DMS153 treated with DMSO at 0.1 percent for 48 hours (cell line): ENCODE data around the gene OR6C2.
"Not testable (repeated sequence)": the region's sequence is repeated elsewhere in the genome, so short reads cannot be mapped to it uniquely, and the experiment has no call there.

Source experiments
- DNase-seq: peaks from one replicate; lab custom pipeline; 2025; ENCODE audit not compliant: unreplicated experiment; lab: John Stamatoyannopoulos, UW

OR6C2 gene

DNA sequence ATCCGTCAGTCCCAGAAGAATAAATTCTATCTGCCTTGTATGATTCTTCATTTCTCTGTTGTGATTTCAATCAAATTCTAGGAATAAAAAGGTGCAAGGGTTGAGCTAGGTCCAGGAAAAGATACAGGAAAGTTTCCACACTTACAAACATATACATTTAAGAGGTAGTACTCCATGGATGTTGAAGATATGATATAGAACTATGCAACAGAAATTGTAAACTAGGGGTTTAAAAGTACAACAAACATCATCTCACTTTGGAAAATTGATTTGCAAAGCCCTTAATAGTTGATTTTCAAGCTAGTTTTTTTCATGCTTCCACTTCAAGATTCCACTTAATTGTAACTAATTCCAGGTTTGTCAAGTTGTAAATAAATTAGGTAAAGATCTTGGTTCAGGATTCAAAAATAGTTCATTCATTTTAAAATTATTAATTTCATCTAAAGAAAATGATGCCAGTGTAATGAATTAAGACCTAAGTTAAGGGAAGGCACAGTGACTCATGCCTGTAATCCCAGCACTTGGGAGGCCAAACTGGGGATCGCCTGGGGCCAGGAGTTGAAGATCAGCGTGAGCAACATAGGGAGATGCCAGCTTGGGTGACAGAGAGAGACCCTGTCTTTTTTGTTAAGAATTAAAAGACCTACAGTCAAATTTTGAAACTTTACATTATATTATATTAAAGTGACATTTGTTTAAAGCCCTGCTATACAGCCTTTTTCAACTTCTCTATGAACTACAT, 26.4 kb downstream of the OR6C2 start, which contains the start of gene OR6C70:
OR6C70 (minus strand) TSS at position 51 of the 742 bp plus-strand sequence; CDS start at position 51, 0 bp downstream.
- DNase-seq: no peak

DNA sequence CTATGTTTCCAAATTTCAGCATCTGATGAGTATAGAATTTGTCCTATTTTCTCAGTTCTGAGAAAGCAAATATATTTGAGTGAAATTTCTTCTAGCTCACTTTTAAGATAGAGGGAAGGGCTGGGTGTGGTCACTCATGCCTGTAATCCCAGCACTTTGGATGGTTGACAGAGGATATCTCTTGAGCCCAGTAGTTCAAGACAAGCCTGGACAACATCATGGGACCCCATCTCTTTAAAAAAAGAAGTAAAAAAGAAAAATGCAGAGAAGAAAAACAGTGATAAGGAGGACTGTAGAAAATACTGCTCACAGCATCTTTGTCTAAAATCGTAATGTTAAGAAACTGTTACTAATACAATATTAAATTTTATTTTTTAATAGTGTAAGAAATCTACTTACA, 28.4 kb downstream of the OR6C2 start:
- no peak for DNase-seq

DNA sequence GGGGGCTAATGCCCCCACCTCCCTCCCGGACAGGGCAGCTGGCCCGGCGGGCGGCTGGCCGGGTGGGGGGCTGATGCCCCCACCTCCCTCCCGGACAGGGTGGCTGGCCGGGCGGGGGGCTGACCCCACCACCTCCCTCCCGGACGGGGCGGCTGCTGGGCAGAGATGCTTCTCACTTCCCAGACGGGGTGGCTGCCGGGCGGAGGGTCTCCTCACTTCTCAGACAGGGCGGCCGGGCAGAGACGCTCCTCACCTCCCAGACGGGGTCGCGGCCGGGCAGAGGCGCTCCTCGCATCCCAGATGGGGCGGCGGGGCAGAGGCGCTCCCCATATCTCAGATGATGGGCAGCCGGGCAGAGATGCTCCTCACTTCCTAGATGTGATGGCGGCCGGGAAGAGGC, 35.3 kb downstream of the OR6C2 start:
- not testable (repeated sequence) for DNase-seq

DNA sequence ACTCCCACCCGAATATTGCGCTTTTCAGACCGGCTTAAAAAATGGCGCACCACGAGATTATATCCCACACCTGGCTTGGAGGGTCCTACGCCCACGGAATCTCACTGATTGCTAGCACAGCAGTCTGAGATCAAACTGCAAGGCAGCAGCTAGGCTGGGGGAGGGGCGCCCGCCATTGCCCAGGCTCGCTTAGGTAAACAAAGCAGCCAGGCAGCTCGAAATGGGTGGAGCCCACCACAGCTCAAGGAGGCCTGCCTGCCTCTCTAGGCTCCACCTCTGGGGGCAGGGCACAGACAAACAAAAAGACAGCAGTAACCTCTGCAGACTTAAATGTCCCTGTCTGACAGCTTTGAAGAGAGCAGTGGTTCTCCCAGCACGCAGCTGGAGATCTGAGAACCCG, 40.4 kb downstream of the OR6C2 start:
- not testable (repeated sequence) for DNase-seq

- DNase-seq: no peak
These were observed 48.2 kb downstream of the OR6C2 start, which contains the start of gene OR6C68 for GRCh38 chr12:55492078-55492477. Gene OR6C68 (plus strand): TSS chr12:55492378. CDS start chr12:55492378, 0 bp downstream.

GRCh38 chr12:55495490-55495889, 51.6 kb downstream of the OR6C2 start:
- DNase-seq: no peak

DNA sequence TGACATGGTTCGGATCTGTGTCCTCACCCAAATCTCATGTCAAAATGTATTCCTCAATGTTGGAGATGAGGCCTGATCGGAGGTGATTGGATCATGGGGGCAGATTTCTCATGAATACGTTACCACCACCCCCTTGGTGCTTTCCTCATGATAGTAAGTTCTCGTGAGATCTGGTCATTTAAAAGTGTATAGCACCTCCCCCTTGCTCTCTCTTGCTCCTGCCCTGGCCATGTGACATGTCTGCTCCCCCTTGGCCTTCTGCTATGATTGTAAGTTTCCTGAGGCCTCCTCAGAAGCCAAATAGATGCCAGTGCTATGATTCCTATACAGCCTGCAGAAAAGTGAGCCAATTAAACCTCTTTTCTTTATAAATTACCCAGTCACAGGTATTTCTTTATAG, 55.4 kb downstream of the OR6C2 start:
- DNase-seq: no peak

DNA sequence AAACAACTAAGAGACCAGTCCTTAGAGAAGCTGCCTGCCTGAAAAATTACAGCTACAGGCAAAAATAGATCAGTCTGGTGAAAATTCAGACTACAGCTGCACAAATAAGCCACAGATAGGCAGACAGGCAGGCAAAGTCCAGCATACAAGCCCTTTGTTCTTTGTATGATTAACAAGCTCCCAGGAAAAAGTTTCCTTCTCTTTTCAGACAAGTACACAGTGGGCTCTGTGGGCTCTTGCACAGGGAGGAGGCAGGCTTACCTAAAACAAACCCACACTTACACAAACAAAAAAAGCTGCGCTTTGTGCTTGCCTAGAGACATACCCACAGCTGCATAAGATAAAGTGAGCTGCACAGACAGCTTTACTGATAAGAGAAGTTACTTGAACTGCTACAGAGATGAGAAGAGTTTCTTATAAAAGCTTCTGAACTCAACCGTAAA, 56.0 kb downstream of the OR6C2 start:
- DNase-seq: no peak

GRCh38 chr12:55501601-55502000, 57.7 kb downstream of the OR6C2 start:
- no peak for DNase-seq
